H1 (cell line): ENCODE data around the gene POU3F2. TPM values are rescaled to one million over a fixed set of nuclear protein-coding genes. Genes with fewer than 3 reads are reported as not detected.

Experiments
- CTCF ChIA-PET: fragments of 300-600 bp; sonication (Branson Sonifier 250); formaldehyde crosslinking; loops from one replicate; lab custom pipeline; 2021; ENCODE audit not compliant: partially characterized antibody; lab: Charles Lee
- POLR2A ChIA-PET: fragments of 300-600 bp; sonication (Branson Sonifier 250); formaldehyde crosslinking; loops from one replicate; lab custom pipeline; 2021; ENCODE audit warnings: inconsistent platforms; ENCODE audit not compliant: partially characterized antibody; lab: Charles Lee
- DNase-seq, 2 experiments: peaks; one replicate each; pipeline versions ENCODE4 v3.0.0 to v3.0.0-alpha.2; 2010 to 2022; ENCODE audit warnings: low spot score in 2 of 2, low read depth in 1 of 2, mixed read lengths in 1 of 2
- FAIRE-seq: peaks from 2 replicates; lab custom pipeline; 2011; peaks lifted over from hg19 to GRCh38; lab: Jason Lieb, UNC
- H2AFZ ChIP-seq: 2 replicates; pipeline ENCODE4 v1.8.1; 2012; ENCODE audit warnings: low read length, inconsistent platforms
- H2AK5ac ChIP-seq: 2 replicates; pipeline ENCODE4 v1.6.1; 2013; ENCODE audit warnings: low read depth, low read length
- H2BK120ac ChIP-seq: replicated peaks from 2 replicates; pipeline ENCODE3; 2013; ENCODE audit warnings: low read depth, low read length, inconsistent platforms
- H2BK12ac ChIP-seq: 2 replicates; pipeline ENCODE4 v1.6.1; 2013; ENCODE audit warnings: low read depth, low read length
- H2BK15ac ChIP-seq: 2 replicates; pipeline ENCODE4 v1.6.1; 2013; ENCODE audit warnings: low read length
- H2BK20ac ChIP-seq: 2 replicates; pipeline ENCODE4 v1.6.1; 2013; ENCODE audit warnings: low read length
- H2BK5ac ChIP-seq: 2 replicates; pipeline ENCODE4 v1.6.1; 2013; ENCODE audit warnings: low read depth, low read length
- H3K14ac ChIP-seq: 2 replicates; pipeline ENCODE4 v1.6.1; 2013; ENCODE audit warnings: inconsistent platforms; ENCODE audit not compliant: insufficient read length
- H3K18ac ChIP-seq: 2 replicates; pipeline ENCODE4 v1.6.1; 2013; ENCODE audit warnings: low read length; ENCODE audit errors: extremely low read depth
- H3K23ac ChIP-seq: 2 replicates; pipeline ENCODE4 v1.6.1; 2013; ENCODE audit warnings: inconsistent platforms; ENCODE audit not compliant: insufficient read length
- H3K23me2 ChIP-seq: 2 replicates; pipeline ENCODE4 v1.6.1; 2013; ENCODE audit warnings: low read depth, low read length
- H3K27ac ChIP-seq: 2 replicates; pipeline ENCODE4 v1.6.1; 2011; ENCODE audit warnings: low read depth, low read length, inconsistent platforms
- H3K27me3 ChIP-seq, 4 experiments: replicated peaks in 1 of 4; 1 replicate in 1 of 4; 2 replicates in 3 of 4; pipeline versions ENCODE4 v1.6.1 to v1.8.1; 2011 to 2013; ENCODE audit warnings: low read length in 3 of 4, mild to moderate bottlenecking in 3 of 4, inconsistent platforms in 2 of 4, mixed read lengths in 2 of 4, moderate library complexity in 1 of 4; ENCODE audit not compliant: control insufficient read depth in 3 of 4, insufficient read depth in 3 of 4; ENCODE audit errors: extremely low read depth in 1 of 4
- H3K36me3 ChIP-seq, 4 experiments: 2 replicates each; pipeline versions ENCODE4 v1.6.1 to v1.8.1; 2011 to 2013; ENCODE audit warnings: mild to moderate bottlenecking in 4 of 4, low read length in 3 of 4, moderate library complexity in 2 of 4, control low read depth in 1 of 4, inconsistent platforms in 1 of 4; ENCODE audit not compliant: insufficient read depth in 4 of 4, control insufficient read depth in 2 of 4
- H3K4ac ChIP-seq: replicated peaks from 2 replicates; pipeline ENCODE3; 2013; ENCODE audit warnings: low read length, low read depth, mixed read lengths, inconsistent platforms; ENCODE audit not compliant: insufficient read length
- H3K4me1 ChIP-seq, 4 experiments: replicated peaks in 1 of 4; 1 replicate in 1 of 4; 2 replicates in 3 of 4; pipeline versions ENCODE4 v1.6.1 to v1.8.1; 2011 to 2013; ENCODE audit warnings: low read length in 3 of 4, inconsistent platforms in 2 of 4, mixed read lengths in 1 of 4; ENCODE audit not compliant: insufficient read depth in 4 of 4, control insufficient read depth in 3 of 4
- H3K4me2 ChIP-seq, 2 experiments: 2 replicates each; pipeline versions ENCODE4 v1.6.1 to v1.8.1; 2011 to 2013; ENCODE audit warnings: low read depth in 2 of 2, low read length in 2 of 2, control low read depth in 1 of 2, inconsistent platforms in 1 of 2, mild to moderate bottlenecking in 1 of 2; ENCODE audit not compliant: insufficient read depth in 1 of 2
- H3K4me3 ChIP-seq, 4 experiments: fragments of 200-600, 300-600 bp in 1 of 4; sonication (generic), shearing (Covaris generic), sonication (Bioruptor Twin) in 1 of 4; 2 replicates each; pipeline versions ENCODE4 v1.5.1 to v1.8.1; 2011 to 2016; ENCODE audit warnings: low read length in 4 of 4, low read depth in 3 of 4, control low read depth in 2 of 4, inconsistent platforms in 2 of 4, mild to moderate bottlenecking in 2 of 4, mixed read lengths in 1 of 4, moderate library complexity in 1 of 4; ENCODE audit not compliant: insufficient read depth in 2 of 4; ENCODE audit errors: extremely low read depth in 1 of 4
- H3K56ac ChIP-seq: replicated peaks from 2 replicates; pipeline ENCODE3; 2013; ENCODE audit warnings: low read depth, mild to moderate bottlenecking, mixed read lengths, low read length, inconsistent platforms; ENCODE audit not compliant: insufficient read length
- H3K79me1 ChIP-seq: 2 replicates; pipeline ENCODE4 v1.6.1; 2013; ENCODE audit warnings: low read depth, low read length, control low read depth
- H3K79me2 ChIP-seq, 2 experiments: 2 replicates each; pipeline versions ENCODE4 v1.6.1 to v1.8.1; 2012 to 2013; ENCODE audit warnings: low read length in 2 of 2, mild to moderate bottlenecking in 2 of 2, inconsistent platforms in 1 of 2; ENCODE audit not compliant: insufficient read depth in 2 of 2, control insufficient read depth in 1 of 2
- H3K9ac ChIP-seq, 4 experiments: replicated peaks in 1 of 4; 1 replicate in 1 of 4; 2 replicates in 3 of 4; pipeline versions ENCODE4 v1.6.1 to v1.8.1; 2011 to 2013; ENCODE audit warnings: low read depth in 3 of 4, low read length in 3 of 4, control low read depth in 2 of 4, mild to moderate bottlenecking in 2 of 4, moderate library complexity in 2 of 4, inconsistent platforms in 1 of 4; ENCODE audit errors: extremely low read depth in 1 of 4
- H3K9me3 ChIP-seq, 2 experiments: 2 replicates each; pipeline versions ENCODE4 v1.6.1 to v1.8.1; 2012 to 2013; ENCODE audit warnings: mild to moderate bottlenecking in 2 of 2, moderate library complexity in 2 of 2, control low read depth in 1 of 2, inconsistent platforms in 1 of 2, low read depth in 1 of 2, low read length in 1 of 2, mixed read lengths in 1 of 2; ENCODE audit not compliant: insufficient read depth in 2 of 2
- H4K20me1 ChIP-seq, 2 experiments: replicated peaks in 1 of 2; 2 replicates each; pipeline versions ENCODE3 to v1.8.1; 2011 to 2013; ENCODE audit warnings: inconsistent platforms in 2 of 2, low read length in 2 of 2, mild to moderate bottlenecking in 1 of 2; ENCODE audit not compliant: insufficient read depth in 2 of 2, control insufficient read depth in 1 of 2
- H4K5ac ChIP-seq: 2 replicates; pipeline ENCODE4 v1.6.1; 2013; ENCODE audit warnings: low read length, low read depth, mixed read lengths, inconsistent platforms; ENCODE audit not compliant: insufficient read length
- H4K8ac ChIP-seq: 2 replicates; pipeline ENCODE4 v1.8.0; 2013; ENCODE audit warnings: mild to moderate bottlenecking, moderate library complexity, low read length, inconsistent platforms; ENCODE audit not compliant: insufficient read depth; ENCODE audit errors: extremely low read depth
- H4K91ac ChIP-seq: replicated peaks from 2 replicates; pipeline ENCODE3; 2013; ENCODE audit warnings: low read length, mixed read lengths, inconsistent platforms; ENCODE audit not compliant: insufficient read length
- BACH1 ChIP-seq: IDR thresholded peaks from 2 replicates; pipeline ENCODE4 v1.6.1; 2012; ENCODE audit warnings: low read length, improper control_type of control experiment
- BRCA1 ChIP-seq: IDR thresholded peaks from 2 replicates; pipeline ENCODE4 v1.6.1; 2012; ENCODE audit warnings: low read depth, low read length, improper control_type of control experiment
- CBX5 ChIP-seq: fragments of 300-800, 300-1000 bp; sonication (generic); IDR thresholded peaks from 2 replicates; pipeline ENCODE4 v1.7.1; 2016; ENCODE audit warnings: antibody characterized with exemption, low read length, low read depth
- CHD1 ChIP-seq: IDR thresholded peaks from 2 replicates; pipeline ENCODE4 v1.6.1; 2012; ENCODE audit warnings: low read depth, low read length, improper control_type of control experiment
- CREB1 ChIP-seq: IDR thresholded peaks from 2 replicates; pipeline ENCODE4 v1.6.1; 2012; ENCODE audit warnings: inconsistent platforms
- E2F6 ChIP-seq: IDR thresholded peaks from 2 replicates; pipeline ENCODE4 v1.6.1; 2012; ENCODE audit warnings: inconsistent platforms
- JUN ChIP-seq: IDR thresholded peaks from 2 replicates; pipeline ENCODE4 v1.6.1; 2011; ENCODE audit warnings: low read depth, mild to moderate bottlenecking, improper control_type of control experiment, low read length
- POLR2A ChIP-seq, 2 experiments: IDR thresholded peaks; 1 replicate in 1 of 2; 2 replicates in 1 of 2; pipeline ENCODE4 v1.6.1; 2011; ENCODE audit warnings: low read depth in 2 of 2, low read length in 2 of 2, mild to moderate bottlenecking in 2 of 2; ENCODE audit errors: control extremely low read depth in 1 of 2
- POLR2AphosphoS5 ChIP-seq: IDR thresholded peaks from 2 replicates; pipeline ENCODE4 v1.6.1; 2011; ENCODE audit warnings: low read depth, low read length
- RFX5 ChIP-seq: IDR thresholded peaks from 2 replicates; pipeline ENCODE4 v1.6.1; 2011; ENCODE audit warnings: low read depth, low read length, improper control_type of control experiment, borderline replicate concordance
- SIX5 ChIP-seq: IDR thresholded peaks from 2 replicates; pipeline ENCODE4 v1.6.1; 2011; ENCODE audit warnings: mild to moderate bottlenecking, low read depth, low read length
- SP1 ChIP-seq: IDR thresholded peaks from 2 replicates; pipeline ENCODE4 v1.6.1; 2011; ENCODE audit warnings: low read depth, low read length
- SP4 ChIP-seq: IDR thresholded peaks from 2 replicates; pipeline ENCODE4 v1.6.1; 2012; ENCODE audit warnings: low read length, inconsistent platforms
- SUZ12 ChIP-seq: fragments of 200-600 bp; sonication (generic); IDR thresholded peaks from 2 replicates; pipeline ENCODE4 v1.6.1; 2012; ENCODE audit warnings: mild to moderate bottlenecking, inconsistent platforms, low read length, moderate library complexity, mixed read lengths
- TCF12 ChIP-seq: IDR thresholded peaks from 2 replicates; pipeline ENCODE4 v1.6.1; 2011; ENCODE audit warnings: low read depth, mild to moderate bottlenecking, low read length
- TEAD4 ChIP-seq: IDR thresholded peaks from 2 replicates; pipeline ENCODE4 v1.6.1; 2012; ENCODE audit warnings: low read depth, low read length, inconsistent platforms, mixed read lengths
- USF2 ChIP-seq: IDR thresholded peaks from 2 replicates; pipeline ENCODE4 v1.6.1; 2011; ENCODE audit warnings: low read length, improper control_type of control experiment
- polyA plus RNA-seq, 7 experiments: library from polyadenylated mRNA; depleted of rRNA in 3 of 7; stranded (reverse) in 5 of 7; unstranded in 2 of 7; fragments of >200 nt in 5 of 7; fragments of 200-250 nt in 2 of 7; gene quantifications; 1 replicate in 5 of 7; 2 replicates in 1 of 7; 4 replicates in 1 of 7; pipeline versions ENCODE4 v1.2.1 to v1.2.3, GENCODE V29; 2011 to 2013; ENCODE audit warnings: missing spikeins in 2 of 7, mixed read lengths in 2 of 7
- total RNA-seq: library from RNA; stranded (reverse); fragmentation: NEBNext Ultra II Directional; extraction: Animal tissue kit (Norgen Biotek cat#: 25700); gene quantifications from 2 replicates; pipeline ENCODE4 v1.2.1, GENCODE V29; 2021

POU3F2 gene
- total and polyA plus RNA-seq, 2 of the 8 experiments (the other 6 are each of a cell fraction or from before 2014, with no cell fraction given): 0.09 to 0.35 TPM

GRCh38 chr6:98880486-98880885, 46.1 kb downstream of the POU3F2 start:
- Histone ChIP-seq H3K4me3 (no peak overlapping the region), H3K9me3 (no peaks in the 10 kb centered on the region), H3K14ac (no peak overlapping the region), H3K9ac (no peak overlapping the region), H3K18ac (no peak overlapping the region), H3K79me1 (no peaks in the 10 kb centered on the region), H3K27ac (no peak overlapping the region), H2BK120ac (no peak overlapping the region), H3K23me2 (no peaks in the 10 kb centered on the region), H2BK20ac (no peak overlapping the region), H2BK15ac (no peak overlapping the region), H4K8ac (no peak overlapping the region), H3K36me3 (no peaks in the 10 kb centered on the region), H3K4ac (no peak overlapping the region), H3K27me3 (no peaks in the 10 kb centered on the region), H2AFZ (no peak overlapping the region), H3K23ac (no peak overlapping the region), H4K5ac (no peak overlapping the region), H3K4me1 (no peaks in the 10 kb centered on the region), H2AK5ac (no peak overlapping the region), H4K91ac (no peak overlapping the region), H3K4me2 (no peak overlapping the region), H3K79me2 (no peaks in the 10 kb centered on the region), H2BK5ac (no peak overlapping the region), H2BK12ac (no peak overlapping the region), H3K56ac (no peak overlapping the region), H4K20me1 (no peaks in the 10 kb centered on the region)
- FAIRE-seq: no peak
- ChIA-PET POLR2A (interaction anchor here (0.7 kb wide), 1 partner anchor 11 kb away, joined by 3 read pairs; no protein-coding TSS in a partner anchor), CTCF (interaction anchor here (1.0 to 1.6 kb wide), 4 partner anchors 9 to 362 kb away, joined by 3 to 5 read pairs (median 4); no protein-coding TSS in a partner anchor)
- DNase-seq: no peak
- TF ChIP-seq CBX5: no peak
- TF ChIP-seq SP1: no peak
- no peak for TF ChIP-seq USF2
- TF ChIP-seq SUZ12: no peak
- TF ChIP-seq JUN: no peak
- TF ChIP-seq TEAD4: no peak
- no peak for TF ChIP-seq CHD1
- no peak for TF ChIP-seq RFX5
- no peak for TF ChIP-seq SP4
- TF ChIP-seq POLR2AphosphoS5: no peak
- TF ChIP-seq BRCA1: no peak
- TF ChIP-seq POLR2A (IDR thresholded peaks at IDR 0.05; ENCODE audit: control extremely low read depth in 1 of 2, low read depth in 2 of 2, low read length in 2 of 2): no peak
- TF ChIP-seq E2F6: no peak
- no peak for TF ChIP-seq TCF12
- TF ChIP-seq SIX5: no peak
- no peak for TF ChIP-seq CREB1
- no peak for TF ChIP-seq BACH1
